Measurements from ENCODE around the gene CMA1. TPM values are rescaled to one million over a fixed set of nuclear protein-coding genes. Genes with fewer than 3 reads are reported as not detected.

CMA1 gene
- total and polyA plus RNA-seq, 2 donors (not counting 1 experiment from before 2014, with no cell fraction given) = not detected

DNA sequence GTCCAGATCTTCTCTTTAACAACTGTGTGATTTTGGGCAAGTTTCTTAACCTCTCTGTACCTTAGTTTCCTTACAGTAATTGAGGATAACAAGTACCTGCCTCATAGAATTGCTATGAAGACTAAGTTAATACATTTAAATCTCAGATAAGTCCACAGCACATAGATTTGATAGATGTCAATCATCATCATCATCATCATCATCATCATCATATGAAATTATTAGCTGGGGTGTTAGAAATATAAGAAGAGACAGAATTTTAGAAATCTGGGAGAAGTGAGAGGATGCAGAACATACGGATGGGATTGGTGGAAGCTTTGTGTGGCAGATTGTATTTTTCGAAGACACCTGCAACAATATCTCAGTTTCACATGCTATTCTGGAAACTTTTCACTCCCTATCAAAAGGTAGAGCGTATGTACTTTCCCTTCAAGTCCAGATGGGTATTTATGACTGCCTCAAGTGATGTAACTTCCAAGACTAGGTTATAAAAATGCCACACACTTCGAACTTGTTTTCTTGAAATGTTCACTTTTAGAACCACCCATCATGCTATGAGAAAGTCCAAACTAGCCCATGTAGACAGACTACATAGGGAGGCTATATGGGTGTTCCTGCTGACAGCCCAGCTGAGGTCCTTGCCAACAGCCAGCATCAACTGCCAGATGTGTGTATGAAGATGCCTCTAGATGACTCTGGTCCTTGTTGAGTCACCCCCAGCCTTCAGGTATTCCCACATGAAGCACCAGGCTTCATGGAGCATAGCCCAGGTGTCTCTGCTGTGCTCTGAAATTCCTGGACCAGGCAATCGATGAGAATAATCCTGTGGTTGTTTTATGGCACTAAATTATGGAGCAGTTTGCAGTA, 44.8 kb downstream of the CMA1 start:
- H3K27me3 Mint-ChIP-seq = no peaks in the 10 kb centered on the region
- Histone ChIP-seq H3K36me3 (replicated peaks in 1 of 2; ENCODE audit: control extremely low read depth in 1 of 2, control insufficient read depth in 1 of 2, extremely low read depth in 1 of 2, insufficient read depth in 2 of 2, low read length in 1 of 2) (no peaks in the 10 kb centered on the region), H3K4me3 (ENCODE audit: control extremely low read depth in 1 of 5, extremely low read depth in 1 of 5, insufficient read depth in 1 of 5, low read depth in 2 of 5, low read length in 4 of 5) (no peak overlapping the region), H4K20me1 (ENCODE audit: control insufficient read depth, insufficient read depth, low read length, poor library complexity, severe bottlenecking) (no peaks in the 10 kb centered on the region), H3K9me3 (ENCODE audit: control extremely low read depth in 1 of 3, control insufficient read depth in 2 of 3, insufficient read depth in 1 of 3, low read length in 2 of 3) (no peaks in the 10 kb centered on the region), H3K27me3 (replicated peaks in 1 of 4; ENCODE audit: control extremely low read depth in 1 of 4, control insufficient read depth in 3 of 4, insufficient read depth in 4 of 4, low read length in 3 of 4) (no peaks in the 10 kb centered on the region), H3K79me2 (ENCODE audit: control insufficient read depth, insufficient read depth, low read length) (no peaks in the 10 kb centered on the region), H3K9ac (ENCODE audit: low read length) (no peak overlapping the region), H3K4me2 (replicated peaks; ENCODE audit: low read depth, low read length, poor library complexity, severe bottlenecking) (no peak overlapping the region), H3K4me1 (ENCODE audit: control insufficient read depth in 2 of 2, insufficient read depth in 2 of 2, low read length in 2 of 2) (peaks cover 0 to 2% of the 10 kb centered on the region in 2 donors), H3K27ac (ENCODE audit: low read length in 2 of 2) (no peak overlapping the region), H2AFZ (ENCODE audit: insufficient read depth, low read depth, low read length, poor library complexity, severe bottlenecking) (no peak overlapping the region)
- ChIA-PET POLR2A (no interaction called here), CTCF (no interaction called here)
- no peak overlapping the region for H3K27ac Mint-ChIP-seq
- TF ChIP-seq EZH2 (IDR thresholded peaks at IDR 0.05; ENCODE audit: borderline replicate concordance, insufficient read depth, low read depth, low read length, poor library complexity, severe bottlenecking) = no peak
- TF ChIP-seq, protein P1, sequence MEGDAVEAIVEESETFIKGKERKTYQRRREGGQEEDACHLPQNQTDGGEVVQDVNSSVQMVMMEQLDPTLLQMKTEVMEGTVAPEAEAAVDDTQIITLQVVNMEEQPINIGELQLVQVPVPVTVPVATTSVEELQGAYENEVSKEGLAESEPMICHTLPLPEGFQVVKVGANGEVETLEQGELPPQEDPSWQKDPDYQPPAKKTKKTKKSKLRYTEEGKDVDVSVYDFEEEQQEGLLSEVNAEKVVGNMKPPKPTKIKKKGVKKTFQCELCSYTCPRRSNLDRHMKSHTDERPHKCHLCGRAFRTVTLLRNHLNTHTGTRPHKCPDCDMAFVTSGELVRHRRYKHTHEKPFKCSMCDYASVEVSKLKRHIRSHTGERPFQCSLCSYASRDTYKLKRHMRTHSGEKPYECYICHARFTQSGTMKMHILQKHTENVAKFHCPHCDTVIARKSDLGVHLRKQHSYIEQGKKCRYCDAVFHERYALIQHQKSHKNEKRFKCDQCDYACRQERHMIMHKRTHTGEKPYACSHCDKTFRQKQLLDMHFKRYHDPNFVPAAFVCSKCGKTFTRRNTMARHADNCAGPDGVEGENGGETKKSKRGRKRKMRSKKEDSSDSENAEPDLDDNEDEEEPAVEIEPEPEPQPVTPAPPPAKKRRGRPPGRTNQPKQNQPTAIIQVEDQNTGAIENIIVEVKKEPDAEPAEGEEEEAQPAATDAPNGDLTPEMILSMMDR (IDR thresholded peaks at IDR 0.05) = no peak
- no peak for DNase-seq
- no peak overlapping the region for H3K4me3 Mint-ChIP-seq
- intact Hi-C loops (cut with micrococcal nuclease) = no loop called here
- peaks cover 6% of the 10 kb centered on the region for H3K4me1 Mint-ChIP-seq
- ATAC-seq (ENCODE audit: low read depth) = no peak
- WGBS (ENCODE audit: insufficient coverage) = 92% methylated on average over 2 of the region's 5 CpGs
- peaks cover 2% of the 10 kb centered on the region for H3K9me3 Mint-ChIP-seq (ENCODE audit: insufficient read depth)

DNA sequence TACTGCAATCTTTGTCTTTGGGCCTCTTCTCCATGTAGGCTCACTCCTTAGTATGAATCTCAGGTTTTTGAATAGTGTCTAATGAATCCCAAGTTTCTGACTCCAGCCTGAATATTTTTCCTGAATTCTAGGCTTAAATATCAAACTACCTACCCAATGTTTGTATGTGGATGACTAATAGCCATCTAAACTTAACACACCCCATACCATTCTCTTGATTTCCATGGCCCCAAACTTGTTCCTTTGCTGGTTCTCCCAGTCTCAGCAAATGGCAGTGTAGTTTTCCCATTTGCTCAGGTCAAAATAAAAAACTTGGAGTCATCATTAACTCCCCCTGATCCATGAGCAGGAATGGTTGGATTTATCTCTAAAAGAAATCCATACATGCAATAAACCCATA, 46.7 kb downstream of the CMA1 start:
- Mint-ChIP-seq H3K27me3 (no peaks in the 10 kb centered on the region), H3K9me3 (ENCODE audit: insufficient read depth) (peaks cover 2% of the 10 kb centered on the region), H3K4me1 (peaks cover 6% of the 10 kb centered on the region), H3K4me3 (no peak overlapping the region), H3K27ac (no peak overlapping the region)
- CTCF ChIA-PET = no interaction called here
- Histone ChIP-seq H3K4me3 (ENCODE audit: control extremely low read depth in 1 of 5, extremely low read depth in 1 of 5, insufficient read depth in 1 of 5, low read depth in 2 of 5, low read length in 4 of 5) (no peak overlapping the region), H3K79me2 (ENCODE audit: control insufficient read depth, insufficient read depth, low read length) (no peaks in the 10 kb centered on the region), H3K4me2 (replicated peaks; ENCODE audit: low read depth, low read length, poor library complexity, severe bottlenecking) (no peak overlapping the region), H4K20me1 (ENCODE audit: control insufficient read depth, insufficient read depth, low read length, poor library complexity, severe bottlenecking) (no peaks in the 10 kb centered on the region), H2AFZ (ENCODE audit: insufficient read depth, low read depth, low read length, poor library complexity, severe bottlenecking) (no peak overlapping the region), H3K4me1 (ENCODE audit: control insufficient read depth in 2 of 2, insufficient read depth in 2 of 2, low read length in 2 of 2) (peaks cover 0 to 2% of the 10 kb centered on the region in 2 donors), H3K9me3 (ENCODE audit: control extremely low read depth in 1 of 3, control insufficient read depth in 2 of 3, insufficient read depth in 1 of 3, low read length in 2 of 3) (no peaks in the 10 kb centered on the region), H3K36me3 (replicated peaks in 1 of 2; ENCODE audit: control extremely low read depth in 1 of 2, control insufficient read depth in 1 of 2, extremely low read depth in 1 of 2, insufficient read depth in 2 of 2, low read length in 1 of 2) (no peaks in the 10 kb centered on the region), H3K9ac (ENCODE audit: low read length) (no peak overlapping the region), H3K27ac (ENCODE audit: low read length in 2 of 2) (no peak overlapping the region), H3K27me3 (replicated peaks in 1 of 4; ENCODE audit: control extremely low read depth in 1 of 4, control insufficient read depth in 3 of 4, insufficient read depth in 4 of 4, low read length in 3 of 4) (no peaks in the 10 kb centered on the region)
- DNase-seq (no peak), ATAC-seq (ENCODE audit: low read depth) (no peak)
- intact Hi-C loops (cut with micrococcal nuclease) = no loop called here
- POLR2A ChIA-PET = no interaction called here
- TF ChIP-seq, protein P1 (IDR thresholded peaks at IDR 0.05) = no peak
- TF ChIP-seq EZH2 (IDR thresholded peaks at IDR 0.05; ENCODE audit: borderline replicate concordance, insufficient read depth, low read depth, low read length, poor library complexity, severe bottlenecking) = no peak
